Activated CD4-positive, CD25-positive, alpha-beta regulatory T cell (primary cell): Measurements from ENCODE around the gene GPR137.

Experiments
- DNase-seq, 4 experiments: peaks; one replicate each; lab custom pipeline; 2025; lab: John Stamatoyannopoulos, UW

Gene GPR137

DNA sequence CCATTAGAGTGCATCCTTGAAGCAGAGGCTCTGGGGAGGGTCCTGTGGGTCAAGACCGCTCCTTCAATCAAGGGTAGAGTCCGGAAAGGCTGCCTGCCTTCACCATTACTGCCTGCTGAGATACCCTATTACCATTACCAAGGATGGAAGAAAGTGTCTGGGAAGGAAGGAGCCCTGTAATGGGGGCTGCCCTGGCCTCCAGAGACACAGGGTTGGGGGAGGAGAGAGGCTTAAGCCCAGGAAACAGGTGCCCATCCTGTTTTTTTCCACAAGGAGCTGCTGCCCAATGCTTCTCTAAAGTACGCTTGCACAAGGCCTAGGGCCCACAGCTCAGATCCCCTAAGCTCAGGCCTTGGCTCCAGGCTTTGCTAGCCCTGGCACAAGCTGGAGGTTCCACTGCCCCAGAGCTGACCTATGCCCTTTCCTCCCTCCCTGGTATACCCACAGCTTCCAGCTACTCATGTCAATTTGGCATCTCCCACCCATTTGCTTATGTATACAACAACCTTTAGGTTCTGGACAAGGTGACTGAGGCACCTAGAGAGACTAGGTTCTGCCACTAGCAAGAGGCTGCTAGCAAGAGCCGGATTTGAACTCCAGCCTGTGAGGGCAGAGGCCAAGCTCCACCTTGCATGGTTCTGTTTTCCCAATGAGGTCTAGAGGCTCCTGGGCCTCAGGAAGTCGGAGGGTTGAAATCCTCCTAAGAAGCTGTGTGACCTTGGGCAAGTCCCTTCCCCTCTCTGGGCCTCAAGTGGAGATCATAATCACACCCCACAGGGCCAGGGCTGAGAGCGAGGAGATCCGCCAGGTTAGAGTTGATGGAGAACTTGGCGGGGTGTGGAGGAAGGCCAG lies 35.9 kb upstream of the GPR137 start:
- DNase-seq: no peak

DNA sequence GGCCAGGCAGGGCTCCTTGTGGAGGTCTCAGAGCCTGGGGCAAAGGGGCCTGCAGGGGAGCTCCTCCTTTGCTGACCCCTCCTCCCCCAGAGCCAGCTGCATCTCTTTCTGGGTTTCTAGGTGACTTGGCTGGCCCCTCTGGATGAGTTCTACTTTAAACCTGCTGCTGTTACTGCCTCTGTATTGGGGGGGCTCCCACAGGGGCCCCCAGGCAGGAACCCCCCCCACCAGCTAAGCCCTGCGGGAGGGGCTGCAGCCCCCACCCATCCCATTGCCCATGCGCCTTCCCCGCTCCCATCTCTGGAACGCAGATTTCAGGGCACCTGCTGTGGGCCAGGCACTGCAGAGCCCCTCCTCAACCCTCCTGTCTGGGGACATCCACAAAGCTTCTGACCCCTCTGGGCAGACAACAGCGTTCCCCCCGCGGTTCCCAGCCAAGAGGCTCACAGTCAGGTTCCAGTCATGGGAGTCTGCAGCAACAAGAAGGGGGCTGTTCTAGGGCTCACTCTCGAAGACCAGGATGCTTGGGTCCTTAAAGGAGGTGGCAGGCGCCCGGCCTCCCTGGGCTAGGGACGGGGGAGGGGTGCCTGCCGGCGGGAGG lies 35.1 kb upstream of the GPR137 start:
- no peak for DNase-seq

GRCh38 chr11:64251016-64251752 lies 34.5 kb upstream of the GPR137 start, which contains the start of gene PLCB3:
PLCB3 (plus strand) TSS chr11:64251530; CDS start chr11:64251650, 120 bp downstream.
- DNase-seq: peak; percentile 32 to 56 (median 44)

GRCh38 chr11:64251753-64252002 lies 34.0 kb upstream of the GPR137 start:
- DNase-seq: no peak

GRCh38 chr11:64252003-64252872 lies 33.4 kb upstream of the GPR137 start:
- DNase-seq: no peak

GRCh38 chr11:64253043-64253442 lies 32.6 kb upstream of the GPR137 start:
- no peak for DNase-seq

GRCh38 chr11:64253481-64253880 lies 32.2 kb upstream of the GPR137 start:
- DNase-seq: no peak

GRCh38 chr11:64254326-64254725 lies 31.3 kb upstream of the GPR137 start:
- DNase-seq: no peak

DNA sequence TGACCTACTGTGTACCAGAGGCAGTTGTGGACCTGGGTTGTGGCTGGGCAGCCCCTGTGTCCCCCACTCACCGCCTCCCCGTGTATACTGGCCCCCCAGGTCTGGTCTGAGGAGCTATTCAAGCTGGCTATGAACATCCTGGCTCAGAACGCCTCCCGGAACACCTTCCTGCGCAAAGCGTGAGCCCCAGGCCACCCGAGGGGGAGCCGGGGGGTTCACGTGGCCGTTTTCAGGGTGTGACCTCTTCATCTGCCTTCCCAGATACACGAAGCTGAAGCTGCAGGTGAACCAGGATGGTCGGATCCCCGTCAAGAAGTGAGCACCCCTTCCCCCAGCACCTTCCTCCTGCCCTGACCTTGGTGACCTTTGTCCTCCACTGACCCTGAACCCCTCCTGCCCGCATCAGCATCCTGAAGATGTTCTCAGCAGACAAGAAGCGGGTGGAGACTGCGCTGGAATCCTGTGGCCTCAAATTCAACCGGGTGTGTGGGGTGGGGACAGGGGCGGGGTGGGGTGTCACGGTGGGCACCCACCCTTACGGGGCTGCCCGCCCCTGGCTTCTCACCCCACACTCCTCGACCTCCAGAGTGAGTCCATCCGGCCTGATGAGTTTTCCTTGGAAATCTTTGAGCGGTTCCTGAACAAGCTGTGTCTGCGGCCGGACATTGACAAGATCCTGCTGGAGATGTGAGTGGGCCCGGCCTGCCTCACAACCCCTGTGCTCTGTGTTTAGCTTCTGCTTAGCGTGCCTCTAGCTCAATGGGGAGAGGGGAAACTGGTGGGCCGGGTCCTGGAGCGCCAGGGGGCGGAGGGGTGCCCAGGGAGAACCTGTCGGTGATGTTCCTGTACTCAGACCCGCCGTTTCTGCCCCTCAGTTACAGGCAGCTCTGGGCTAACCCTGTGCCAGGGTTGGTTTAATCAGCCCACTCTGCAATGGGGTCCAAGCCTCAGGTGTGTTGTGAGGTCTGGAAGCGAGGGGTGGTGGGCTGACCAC lies 30.2 kb upstream of the GPR137 start:
- no peak for DNase-seq

GRCh38 chr11:64256300-64256699 lies 29.3 kb upstream of the GPR137 start:
- no peak for DNase-seq

- no peak for DNase-seq
Observed at GRCh38 chr11:64258356-64258755, 27.3 kb upstream of the GPR137 start.

- no peak for DNase-seq
Observed at GRCh38 chr11:64258946-64259532, 26.6 kb upstream of the GPR137 start.

DNA sequence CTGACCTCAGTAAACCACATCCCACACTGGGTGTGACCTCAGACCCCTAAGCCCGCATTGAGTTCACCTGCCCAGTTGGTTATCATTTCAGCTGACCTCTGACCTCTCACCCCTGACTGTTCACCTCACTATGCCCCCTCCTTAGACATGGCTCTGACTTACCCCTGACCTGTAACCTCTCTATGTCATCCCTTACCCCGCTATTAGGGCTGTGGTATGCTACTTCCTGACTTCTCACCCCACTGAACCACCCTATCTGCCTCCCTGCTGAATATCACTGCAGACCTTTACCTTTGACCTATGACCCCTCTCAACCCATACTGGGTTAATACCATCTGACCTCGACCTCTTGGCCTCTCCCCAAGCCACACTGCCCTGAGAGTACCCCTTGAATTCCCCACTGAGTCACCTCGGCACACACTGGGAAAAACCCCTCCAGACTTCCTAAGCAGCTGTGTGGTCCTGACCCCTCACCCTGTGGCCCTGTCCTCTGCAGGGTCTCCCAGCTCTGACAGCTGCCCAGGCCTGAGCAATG lies 26.0 kb upstream of the GPR137 start:
- DNase-seq: no peak

DNA sequence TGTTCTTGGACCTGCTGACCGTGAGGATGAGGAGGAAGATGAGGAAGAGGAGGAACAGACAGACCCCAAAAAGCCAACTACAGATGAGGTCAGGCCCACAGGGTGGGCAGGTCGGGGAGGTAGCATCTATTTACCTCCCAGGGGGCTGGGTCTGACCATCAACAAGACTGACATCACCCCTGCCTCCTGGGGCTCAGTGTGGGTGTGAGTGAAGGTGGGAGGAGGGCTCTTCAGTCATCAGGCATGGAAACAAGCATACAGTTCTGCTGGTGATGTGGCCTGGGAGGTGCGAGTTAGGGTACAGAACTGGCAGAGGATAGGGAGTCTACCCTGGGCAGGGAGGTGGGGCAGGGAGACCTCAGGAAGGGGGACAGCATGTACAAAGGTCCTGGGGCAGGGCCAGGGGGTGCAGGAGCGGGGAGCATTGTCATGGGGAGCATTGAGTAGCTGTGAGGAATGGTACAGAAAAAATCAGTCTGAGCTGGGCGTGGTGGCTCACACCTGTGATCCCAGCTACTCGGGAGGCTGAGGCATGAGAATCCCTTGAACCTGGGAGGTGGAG lies 25.4 kb upstream of the GPR137 start:
- DNase-seq: no peak

- DNase-seq: no peak
Observed at GRCh38 chr11:64261556-64262080, 24.0 kb upstream of the GPR137 start.

GRCh38 chr11:64262271-64263002 lies 23.2 kb upstream of the GPR137 start:
- DNase-seq: no peak

DNA sequence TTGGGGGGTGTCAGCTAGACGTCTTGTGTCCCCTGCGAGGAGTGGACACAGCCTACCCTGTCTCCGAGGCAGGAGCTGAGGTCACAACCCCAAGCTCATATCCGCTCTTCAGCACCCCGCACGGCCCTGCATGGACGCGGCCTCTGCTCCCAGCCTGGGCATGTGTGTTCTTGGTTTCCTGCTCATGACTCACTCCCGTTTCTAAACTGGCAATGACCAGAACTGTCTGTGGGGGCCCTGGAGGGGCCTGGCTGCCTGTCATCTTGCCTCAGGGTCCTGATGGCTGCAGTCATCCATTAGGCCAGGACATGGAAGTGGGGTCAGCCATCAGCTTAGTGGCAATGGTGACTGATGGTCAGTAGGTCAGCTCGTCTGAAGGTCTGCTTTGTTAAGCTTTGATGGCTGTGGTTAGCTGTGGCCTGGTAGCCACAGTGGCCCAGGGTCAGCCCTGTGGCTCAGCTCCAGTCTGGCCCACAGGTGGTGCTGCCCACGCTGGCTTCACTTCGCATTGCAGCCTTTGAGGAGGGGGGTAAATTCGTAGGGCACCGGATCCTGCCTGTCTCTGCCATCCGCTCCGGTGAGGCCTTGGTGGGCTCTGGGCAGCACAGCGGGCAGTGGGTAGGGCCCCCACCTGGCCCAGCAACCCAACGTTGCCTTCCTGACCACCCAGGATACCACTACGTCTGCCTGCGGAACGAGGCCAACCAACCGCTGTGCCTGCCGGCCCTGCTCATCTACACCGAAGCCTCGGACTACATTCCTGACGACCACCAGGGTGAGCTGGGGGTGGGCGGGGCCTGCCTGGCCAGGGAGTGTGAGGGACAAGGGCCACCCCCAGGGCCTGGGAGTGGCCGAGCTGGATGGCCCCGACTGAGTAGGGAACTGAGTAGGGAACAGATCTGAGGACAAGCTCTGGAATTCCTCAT lies 22.4 kb upstream of the GPR137 start:
- no peak for DNase-seq

DNA sequence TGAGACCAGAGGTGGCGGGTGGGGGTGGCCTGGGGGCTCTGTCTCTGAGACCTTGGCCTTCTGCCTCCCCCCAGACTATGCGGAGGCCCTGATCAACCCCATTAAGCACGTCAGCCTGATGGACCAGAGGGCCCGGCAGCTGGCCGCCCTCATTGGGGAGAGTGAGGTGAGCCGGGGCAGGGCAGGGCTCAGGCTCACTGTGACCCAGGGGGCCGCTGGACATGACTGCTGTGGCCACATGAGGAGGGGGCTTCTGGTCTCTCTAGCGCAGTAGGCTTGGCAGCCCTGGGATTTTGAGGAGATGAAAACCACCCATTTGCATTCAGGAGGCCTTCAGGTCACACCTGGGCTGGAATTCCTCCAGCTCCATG lies 21.7 kb upstream of the GPR137 start:
- DNase-seq: no peak
